Fibroblast of the aortic adventitia (primary cell): ENCODE results near the gene ZC3H6. TPM values are rescaled to one million over a fixed set of nuclear protein-coding genes. Genes with fewer than 3 reads are reported as not detected.
A peak's percentile ranks its signal among the peaks of the same experiment; 100 is the strongest.

Experiments used
- DNase-seq: peaks from one replicate; pipeline ENCODE4 v3.0.0-alpha.2; 2010; ENCODE audit warnings: low read depth
- H3K4me3 ChIP-seq: 2 replicates; pipeline ENCODE4 v1.5.1; 2011; ENCODE audit warnings: low read depth, mild to moderate bottlenecking, control low read depth, low read length, moderate library complexity
- CTCF ChIP-seq: IDR thresholded peaks from 2 replicates; pipeline ENCODE4 v1.5.1; 2011; ENCODE audit warnings: mild to moderate bottlenecking, low read length, control low read depth, inconsistent platforms; ENCODE audit not compliant: insufficient read depth
- total RNA-seq: library from RNA; depleted of rRNA; stranded (reverse); fragments of >200 nt; gene quantifications from 2 replicates; pipeline ENCODE4 v1.2.3, GENCODE V29; 2012; ENCODE audit warnings: low replicate concordance

ZC3H6 gene
- total RNA-seq, 1 donor: 7.5 TPM

- TF ChIP-seq CTCF: no peak
- peak; percentile 73 for DNase-seq
- H3K4me3 ChIP-seq: no peak overlapping the region
These were observed 18.4 kb downstream of the ZC3H6 start for GRCh38 chr2:112293636-112294401.

GRCh38 chr2:112295407-112296078 lies 20.1 kb downstream of the ZC3H6 start:
- peak; percentile 54 for DNase-seq
- TF ChIP-seq CTCF: no peak
- no peak overlapping the region for H3K4me3 ChIP-seq

- no peak overlapping the region for H3K4me3 ChIP-seq
- no peak for TF ChIP-seq CTCF
These were observed 21.0 kb downstream of the ZC3H6 start for GRCh38 chr2:112296407-112296806.

GRCh38 chr2:112301171-112301584 lies 25.8 kb downstream of the ZC3H6 start:
- peak; percentile 99 for DNase-seq
- H3K4me3 ChIP-seq: no peak overlapping the region
- no peak for TF ChIP-seq CTCF

More at GRCh38 chr2:112296407-112296806, 21.0 kb downstream of the ZC3H6 start:
- DNase-seq: no peak

- H3K4me3 ChIP-seq: no peak overlapping the region
- DNase-seq: peak; percentile 61
- TF ChIP-seq CTCF: no peak
These were observed 26.6 kb downstream of the ZC3H6 start for GRCh38 chr2:112301973-112302372.

- no peak overlapping the region for H3K4me3 ChIP-seq
- no peak for TF ChIP-seq CTCF
- no peak for DNase-seq
These were observed 29.0 kb downstream of the ZC3H6 start for GRCh38 chr2:112304298-112304941.
